HepG2 (cell line): ENCODE results near the gene MGLL. TPM values are rescaled to one million over a fixed set of nuclear protein-coding genes. Genes with fewer than 3 reads are reported as not detected.
A peak's percentile ranks its signal among the peaks of the same experiment; 100 is the strongest.

Experiments used
- ATAC-seq: fragments of 200-7000 bp; cut with Tn5 transposase; 3 replicates; pipeline ENCODE4 v1.9.1; 2020; ENCODE audit warnings: mild to moderate bottlenecking, moderate library complexity
- BruUV-seq: library from RNA; stranded (reverse); fragments of 400-500 nt; replicated peaks from 2 replicates; lab custom pipeline; 2021; lab: Mats Ljungman, UMichigan
- CTCF ChIA-PET: fragments of 300-600 bp; formaldehyde crosslinking; extraction: SDS; loops from one replicate; lab custom pipeline; 2021; ENCODE audit warnings: low total read pairs, inconsistent platforms, low intra/inter-chr PET ratio; lab: Yijun Ruan, JAX
- POLR2A ChIA-PET: fragments of 350-600 bp; sonication (Branson Sonifier 250); formaldehyde crosslinking; loops from one replicate; lab custom pipeline; 2020; ENCODE audit warnings: antibody characterized with exemption, inconsistent platforms; lab: Yijun Ruan, JAX
- DNase-seq: peaks from one replicate; pipeline ENCODE4 v3.0.0-alpha.2; 2015; ENCODE audit warnings: low spot score
- FAIRE-seq: peaks from 3 replicates; lab custom pipeline; 2011; peaks lifted over from hg19 to GRCh38; lab: Jason Lieb, UNC
- H2AFZ ChIP-seq: one replicate; pipeline ENCODE4 v1.6.1; 2011; ENCODE audit warnings: low read length, inconsistent platforms
- H3K27ac ChIP-seq: fragments of 300-600 bp; 3 replicates; pipeline ENCODE4 v1.8.0; 2011; ENCODE audit warnings: mixed run types, mild to moderate bottlenecking, mixed read lengths, low read length, inconsistent platforms; ENCODE audit not compliant: insufficient read depth; ENCODE audit errors: extremely low read length
- H3K27me3 ChIP-seq, 2 experiments: fragments of 200-600 bp in 1 of 2; 2 replicates in 1 of 2; 3 replicates in 1 of 2; pipeline versions ENCODE4 v1.6.0 to v1.8.0; 2011; ENCODE audit warnings: low read length in 2 of 2, mild to moderate bottlenecking in 2 of 2, moderate library complexity in 2 of 2, inconsistent platforms in 1 of 2; ENCODE audit not compliant: insufficient read depth in 2 of 2, control insufficient read depth in 1 of 2
- H3K36me3 ChIP-seq, 2 experiments: fragments of 200-600 bp in 1 of 2; replicated peaks in 1 of 2; 2 replicates in 1 of 2; 3 replicates in 1 of 2; pipeline versions ENCODE4 v1.5.1 to v1.8.0; 2011; ENCODE audit warnings: low read length in 2 of 2, inconsistent platforms in 1 of 2; ENCODE audit not compliant: insufficient read depth in 2 of 2, control insufficient read depth in 1 of 2
- H3K4me1 ChIP-seq: 2 replicates; pipeline ENCODE4 v1.5.1; 2012; ENCODE audit warnings: low read length, inconsistent platforms; ENCODE audit not compliant: insufficient read depth
- H3K4me2 ChIP-seq: 2 replicates; pipeline ENCODE4 v1.6.0; 2011; ENCODE audit warnings: low read depth, low read length, inconsistent platforms
- H3K4me3 ChIP-seq, 3 experiments: fragments of 200-600 bp in 1 of 3; sonication (generic), shearing (Covaris generic) in 1 of 3; replicated peaks in 1 of 3; 2 replicates each; pipeline ENCODE4 v1.5.1; 2011 to 2016; ENCODE audit warnings: low read length in 3 of 3, inconsistent platforms in 2 of 3, low read depth in 2 of 3, mild to moderate bottlenecking in 2 of 3, control low read depth in 1 of 3, mixed read lengths in 1 of 3; ENCODE audit not compliant: insufficient read depth in 1 of 3
- H3K79me2 ChIP-seq: one replicate; pipeline ENCODE4 v1.6.1; 2011; ENCODE audit warnings: low read length, inconsistent platforms; ENCODE audit not compliant: insufficient read depth
- H3K9ac ChIP-seq: 2 replicates; pipeline ENCODE4 v1.6.0; 2011; ENCODE audit warnings: mild to moderate bottlenecking, low read depth, low read length, inconsistent platforms; ENCODE audit not compliant: insufficient read depth
- H3K9me3 ChIP-seq: 2 replicates; pipeline ENCODE4 v1.5.1; 2012; ENCODE audit warnings: mild to moderate bottlenecking, low read length
- H4K20me1 ChIP-seq: 2 replicates; pipeline ENCODE4 v1.6.0; 2011; ENCODE audit warnings: inconsistent platforms, mild to moderate bottlenecking, low read length, moderate library complexity; ENCODE audit not compliant: insufficient read depth
- CEBPB ChIP-seq: IDR thresholded peaks from 2 replicates; pipeline ENCODE4 v1.6.1; 2011; ENCODE audit warnings: low read depth, low read length, improper control_type of control experiment, borderline replicate concordance
- ESRRA ChIP-seq: sonication (generic); formaldehyde crosslinking; IDR thresholded peaks from 2 replicates; pipeline ENCODE4 v1.5.1; 2020; ENCODE audit warnings: mild to moderate bottlenecking, low read depth, missing genetic modification reagents
- SAFB2 ChIP-seq: sonication (generic); formaldehyde crosslinking; IDR thresholded peaks from 2 replicates; pipeline ENCODE4 v1.5.1; 2020; ENCODE audit warnings: missing genetic modification reagents, low read depth, mild to moderate bottlenecking, borderline replicate concordance
- SNAI1 ChIP-seq: sonication (generic); formaldehyde crosslinking; IDR thresholded peaks from 2 replicates; pipeline ENCODE4 v1.5.0; 2020; ENCODE audit warnings: mild to moderate bottlenecking, missing genetic modification reagents, borderline replicate concordance
- WGBS: methylation state at CpG from one replicate; pipeline ENCODE4 v1.1.6; 2017; ENCODE audit warnings: low lambda C conversion rate; 5-methylcytosine and 5-hydroxymethylcytosine counted together
- in situ Hi-C: cut with HindIII; loops from 2 replicates; pipeline ENCODE4 v1.10.0; 2017; ENCODE audit warnings: low pct_unique_long_range_greater_than_20kb; ENCODE audit not compliant: extremely low pct_ligation_motif_present
- intact Hi-C: fragments of 100-400 bp; cut with micrococcal nuclease; formaldehyde crosslinking; loops from one replicate; pipeline ENCODE4 v1.10.0; 2022; ENCODE audit not compliant: unreplicated experiment
- polyA plus RNA-seq, 8 experiments: library from polyadenylated mRNA; depleted of rRNA in 3 of 8; stranded (reverse) in 7 of 8; unstranded in 1 of 8; fragments of >200 nt; fragmentation: Illumina TruSeq in 4 of 8; extraction: Trizol in 4 of 8; gene quantifications; 2 replicates each; pipeline versions ENCODE4 v1.2.1 to v1.2.3, GENCODE V29; 2011 to 2016; ENCODE audit warnings: low read depth in 4 of 8, missing spikeins in 1 of 8, mixed read lengths in 1 of 8; ENCODE audit not compliant: insufficient read depth in 1 of 8
- total RNA-seq, 5 experiments: library from RNA; depleted of rRNA; stranded (reverse); fragments of >200 nt; fragmentation: Illumina TruSeq; extraction: Trizol; gene quantifications; 2 replicates each; pipeline ENCODE4 v1.2.3, GENCODE V29; 2016; ENCODE audit warnings: low read depth in 1 of 5

MGLL gene
- total and polyA plus RNA-seq, 2 of the 13 experiments (the other 11 are each of a cell fraction or from before 2014, with no cell fraction given): not detected

- H2AFZ ChIP-seq: no peak overlapping the region
- FAIRE-seq (no peak), ATAC-seq (no peak), DNase-seq (no peak)
- H3K4me1 ChIP-seq: peaks cover 5% of the 10 kb centered on the region; the same call in 1 of the 2 replicates
- H3K36me3 ChIP-seq: no peaks in the 10 kb centered on the region
- TF ChIP-seq SAFB2 (CRISPR knock-in tag) (no peak), ESRRA (no peak)
- intact Hi-C loops: no loop called here
- H3K9me3 ChIP-seq: no peaks in the 10 kb centered on the region
- ChIA-PET CTCF (no interaction called here), POLR2A (no interaction called here)
- H3K9ac ChIP-seq: no peak overlapping the region
- H3K79me2 ChIP-seq: no peaks in the 10 kb centered on the region
- WGBS: 58% methylated on average over 5 of the region's 9 CpGs
- H3K4me3 ChIP-seq: no peak overlapping the region
- no peaks in the 10 kb centered on the region for H4K20me1 ChIP-seq
- no peak overlapping the region for H3K27ac ChIP-seq
- H3K27me3 ChIP-seq: peaks cover 0 to 37% of the 10 kb centered on the region in 2 experiments; a peak in 2 of 5 replicates
- no TSS peak for BruUV-seq
- in situ Hi-C loops: loop anchor here (10.0 kb wide), 1 partner anchor 244 kb away; no protein-coding TSS in a partner anchor
- H3K4me2 ChIP-seq: no peak overlapping the region
Observed at GRCh38 chr3:127819086-127819485, 3.2 kb downstream of the MGLL start.

- Histone ChIP-seq H3K4me1 (peaks cover 10% of the 10 kb centered on the region; the same call in 1 of the 2 replicates), H4K20me1 (no peaks in the 10 kb centered on the region)
- BruUV-seq: no TSS peak
- intact Hi-C loops: no loop called here
- no peak for DNase-seq
- TF ChIP-seq SNAI1: no peak
- peak; percentile 6; the same call in 1 of the 2 replicates for TF ChIP-seq CEBPB
- TF ChIP-seq, all 625 proteins: peak for 1
- POLR2A ChIA-PET: no interaction called here
- Histone ChIP-seq H3K9me3 (no peaks in the 10 kb centered on the region), H2AFZ (no peak overlapping the region), H3K36me3 (no peaks in the 10 kb centered on the region), H3K4me3 (no peak overlapping the region), H3K79me2 (no peaks in the 10 kb centered on the region), H3K27ac (no peak overlapping the region), H3K4me2 (no peak overlapping the region), H3K9ac (no peak overlapping the region), H3K27me3 (peaks cover 0 to 24% of the 10 kb centered on the region in 2 experiments; a peak in 2 of 5 replicates)
- FAIRE-seq (no peak), ATAC-seq (no peak)
- CTCF ChIA-PET: no interaction called here
- 29% methylated on average over 4 of the region's 5 CpGs for WGBS
- in situ Hi-C loops: loop anchor here (10.0 kb wide), 1 partner anchor 243 kb away; no protein-coding TSS in a partner anchor
Observed at GRCh38 chr3:127817406-127817841, 4.9 kb downstream of the MGLL start.
